ENCODE data around the gene NCK1. TPM values are rescaled to one million over a fixed set of nuclear protein-coding genes. Genes with fewer than 3 reads are reported as not detected.

The NCK1 gene
- polyA plus RNA-seq, 1 donor = 23.3 TPM

- Histone ChIP-seq H3K9me3 (ENCODE audit: control insufficient read depth, low read depth, low read length) (no peaks in the 10 kb centered on the region), H3K4me3 (ENCODE audit: low read length) (no peak overlapping the region), H3K27ac (ENCODE audit: low read length) (no peak overlapping the region), H3K4me1 (ENCODE audit: control insufficient read depth, insufficient read depth, low read length) (no peaks in the 10 kb centered on the region), H3K27me3 (ENCODE audit: control insufficient read depth, insufficient read depth, low read length) (no peaks in the 10 kb centered on the region), H3K36me3 (ENCODE audit: control insufficient read depth, insufficient read depth, low read length) (peaks cover 4% of the 10 kb centered on the region)
- DNase-seq = no peak
- WGBS (ENCODE audit: insufficient coverage, low lambda C conversion rate) = 78% methylated on average over 1 of the region's 1 CpG
Observed at GRCh38 chr3:136939489-136939888, 77.5 kb downstream of the NCK1 start.

- H3K9me3 ChIP-seq (ENCODE audit: control insufficient read depth, low read depth, low read length) = no peaks in the 10 kb centered on the region
- no CpG with 5 or more reads among the region's 1 CpG for whole genome bisulfite sequencing (ENCODE audit: insufficient coverage, low lambda C conversion rate)
- no peak overlapping the region for H3K4me3 ChIP-seq (ENCODE audit: low read length)
- no peaks in the 10 kb centered on the region for H3K4me1 ChIP-seq (ENCODE audit: control insufficient read depth, insufficient read depth, low read length)
- DNase-seq = no peak
- peaks cover 8% of the 10 kb centered on the region for H3K36me3 ChIP-seq (ENCODE audit: control insufficient read depth, insufficient read depth, low read length)
- H3K27ac ChIP-seq (ENCODE audit: low read length) = no peak overlapping the region
- no peaks in the 10 kb centered on the region for H3K27me3 ChIP-seq (ENCODE audit: control insufficient read depth, insufficient read depth, low read length)
Observed at GRCh38 chr3:136942803-136943202, 80.8 kb downstream of the NCK1 start.

DNA sequence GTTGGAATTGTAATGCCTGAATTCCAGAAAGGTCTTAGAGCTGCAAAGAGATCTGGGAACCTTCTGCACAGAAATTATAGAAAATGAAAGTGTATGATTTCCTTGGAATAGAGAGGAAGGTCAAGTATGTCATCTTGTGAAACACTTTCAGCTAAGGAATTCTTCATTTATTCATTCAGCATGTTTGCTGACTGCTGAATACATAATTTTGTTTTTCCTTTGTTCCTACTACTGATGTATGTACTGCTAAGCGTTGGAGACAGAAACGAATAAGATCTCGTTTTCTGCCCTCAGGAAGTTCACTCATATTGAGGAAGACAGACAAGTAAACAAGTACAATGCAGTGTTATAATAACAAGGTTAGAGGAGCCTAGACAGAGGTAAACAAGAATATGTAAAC lies 81.4 kb downstream of the NCK1 start:
- H3K27ac ChIP-seq (ENCODE audit: low read length) = no peak overlapping the region

GRCh38 chr3:136946978-136947377 lies 85.0 kb downstream of the NCK1 start:
- Histone ChIP-seq H3K4me3 (ENCODE audit: low read length) (no peak overlapping the region), H3K4me1 (ENCODE audit: control insufficient read depth, insufficient read depth, low read length) (no peaks in the 10 kb centered on the region), H3K36me3 (ENCODE audit: control insufficient read depth, insufficient read depth, low read length) (peaks cover 8% of the 10 kb centered on the region), H3K9me3 (ENCODE audit: control insufficient read depth, low read depth, low read length) (no peaks in the 10 kb centered on the region), H3K27ac (ENCODE audit: low read length) (no peak overlapping the region), H3K27me3 (ENCODE audit: control insufficient read depth, insufficient read depth, low read length) (no peaks in the 10 kb centered on the region)
- no peak for DNase-seq
- WGBS (ENCODE audit: insufficient coverage, low lambda C conversion rate) = 100% methylated on average over 1 of the region's 1 CpG

More for the DNA sequence above, 81.4 kb downstream of the NCK1 start:
- 73% methylated on average over 2 of the region's 3 CpGs for WGBS (ENCODE audit: insufficient coverage, low lambda C conversion rate)
- Histone ChIP-seq H3K36me3 (ENCODE audit: control insufficient read depth, insufficient read depth, low read length) (peaks cover 8% of the 10 kb centered on the region), H3K4me3 (ENCODE audit: low read length) (no peak overlapping the region), H3K9me3 (ENCODE audit: control insufficient read depth, low read depth, low read length) (no peaks in the 10 kb centered on the region), H3K27me3 (ENCODE audit: control insufficient read depth, insufficient read depth, low read length) (no peaks in the 10 kb centered on the region), H3K4me1 (ENCODE audit: control insufficient read depth, insufficient read depth, low read length) (no peaks in the 10 kb centered on the region)
- DNase-seq = no peak

DNA sequence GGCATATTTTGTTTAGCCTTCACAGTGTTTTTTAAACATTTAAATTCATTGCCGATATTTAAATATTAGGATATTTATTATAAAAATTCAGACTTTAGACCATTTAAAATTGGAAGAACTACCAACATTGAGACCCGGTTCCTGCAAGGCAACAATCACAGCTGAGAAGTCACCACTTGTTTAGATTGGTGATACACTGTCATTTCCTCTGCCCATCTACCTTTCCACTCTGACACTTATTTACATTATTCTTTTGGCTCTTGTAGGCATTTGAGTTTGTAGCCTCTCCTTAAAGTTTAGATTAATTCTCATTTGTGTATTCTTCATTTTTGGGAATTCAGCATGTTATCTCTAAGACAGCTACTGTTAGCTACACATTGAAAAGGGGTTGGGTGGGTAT lies 85.5 kb downstream of the NCK1 start:
- Histone ChIP-seq H3K36me3 (ENCODE audit: control insufficient read depth, insufficient read depth, low read length) (peaks cover 8% of the 10 kb centered on the region), H3K4me3 (ENCODE audit: low read length) (no peak overlapping the region), H3K4me1 (ENCODE audit: control insufficient read depth, insufficient read depth, low read length) (no peaks in the 10 kb centered on the region), H3K27ac (ENCODE audit: low read length) (no peak overlapping the region), H3K27me3 (ENCODE audit: control insufficient read depth, insufficient read depth, low read length) (no peaks in the 10 kb centered on the region), H3K9me3 (ENCODE audit: control insufficient read depth, low read depth, low read length) (no peaks in the 10 kb centered on the region)
- DNase-seq = no peak
- WGBS (ENCODE audit: insufficient coverage, low lambda C conversion rate) = no CpG with 5 or more reads among the region's 2 CpGs

GRCh38 chr3:136949146-136949545 lies 87.1 kb downstream of the NCK1 start:
- H3K27ac ChIP-seq (ENCODE audit: low read length) = no peak overlapping the region
- DNase-seq = no peak
- no peaks in the 10 kb centered on the region for H3K4me1 ChIP-seq (ENCODE audit: control insufficient read depth, insufficient read depth, low read length)
- no peaks in the 10 kb centered on the region for H3K9me3 ChIP-seq (ENCODE audit: control insufficient read depth, low read depth, low read length)
- H3K27me3 ChIP-seq (ENCODE audit: control insufficient read depth, insufficient read depth, low read length) = no peaks in the 10 kb centered on the region
- H3K36me3 ChIP-seq (ENCODE audit: control insufficient read depth, insufficient read depth, low read length) = peaks cover 8% of the 10 kb centered on the region
- H3K4me3 ChIP-seq (ENCODE audit: low read length) = no peak overlapping the region

GRCh38 chr3:136949708-136950107 lies 87.7 kb downstream of the NCK1 start:
- Histone ChIP-seq H3K4me3 (ENCODE audit: low read length) (no peak overlapping the region), H3K27ac (ENCODE audit: low read length) (no peak overlapping the region), H3K9me3 (ENCODE audit: control insufficient read depth, low read depth, low read length) (no peaks in the 10 kb centered on the region), H3K27me3 (ENCODE audit: control insufficient read depth, insufficient read depth, low read length) (no peaks in the 10 kb centered on the region), H3K4me1 (ENCODE audit: control insufficient read depth, insufficient read depth, low read length) (peaks cover 2% of the 10 kb centered on the region), H3K36me3 (ENCODE audit: control insufficient read depth, insufficient read depth, low read length) (peaks cover 8% of the 10 kb centered on the region)
- no peak for DNase-seq
- no CpG with 5 or more reads among the region's 2 CpGs for WGBS (ENCODE audit: insufficient coverage, low lambda C conversion rate)

- no peaks in the 10 kb centered on the region for H3K9me3 ChIP-seq (ENCODE audit: control insufficient read depth, low read depth, low read length)
- peaks cover 10% of the 10 kb centered on the region for H3K4me1 ChIP-seq (ENCODE audit: control insufficient read depth, insufficient read depth, low read length)
- H3K27me3 ChIP-seq (ENCODE audit: control insufficient read depth, insufficient read depth, low read length) = no peaks in the 10 kb centered on the region
- H3K36me3 ChIP-seq (ENCODE audit: control insufficient read depth, insufficient read depth, low read length) = peaks cover 7% of the 10 kb centered on the region
- WGBS (ENCODE audit: insufficient coverage, low lambda C conversion rate) = 100% methylated on average over 1 of the region's 1 CpG
- H3K4me3 ChIP-seq (ENCODE audit: low read length) = no peak overlapping the region
- no peak overlapping the region for H3K27ac ChIP-seq (ENCODE audit: low read length)
- no peak for DNase-seq
Observed at GRCh38 chr3:136950623-136951022, 88.6 kb downstream of the NCK1 start.

GRCh38 chr3:136952292-136952691 lies 90.3 kb downstream of the NCK1 start:
- H3K36me3 ChIP-seq (ENCODE audit: control insufficient read depth, insufficient read depth, low read length) = no peaks in the 10 kb centered on the region
- H3K4me3 ChIP-seq (ENCODE audit: low read length) = no peak overlapping the region
- no peaks in the 10 kb centered on the region for H3K9me3 ChIP-seq (ENCODE audit: control insufficient read depth, low read depth, low read length)
- H3K4me1 ChIP-seq (ENCODE audit: control insufficient read depth, insufficient read depth, low read length) = peaks cover 17% of the 10 kb centered on the region
- no CpG with 5 or more reads among the region's 1 CpG for WGBS (ENCODE audit: insufficient coverage, low lambda C conversion rate)
- H3K27ac ChIP-seq (ENCODE audit: low read length) = no peak overlapping the region
- no peak for DNase-seq
- H3K27me3 ChIP-seq (ENCODE audit: control insufficient read depth, insufficient read depth, low read length) = no peaks in the 10 kb centered on the region

DNA sequence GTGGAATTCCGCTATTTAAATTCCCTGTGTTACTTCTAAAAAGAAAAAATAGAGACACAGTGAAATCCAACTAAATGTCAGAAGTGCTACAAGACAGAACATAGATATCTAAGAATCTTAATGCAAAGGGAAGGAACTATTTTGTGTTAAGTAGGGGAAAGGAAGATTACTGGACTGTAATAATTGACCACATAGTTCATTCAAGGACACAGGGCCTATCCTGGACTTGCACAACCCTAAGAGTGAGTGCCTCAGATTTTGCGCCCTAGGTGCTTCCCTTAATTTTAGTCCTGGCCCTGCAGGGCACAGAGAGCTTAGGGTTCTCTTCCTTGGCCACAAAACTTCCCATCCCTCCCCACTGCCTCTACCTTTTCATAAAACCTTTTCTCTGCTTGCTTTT lies 92.2 kb downstream of the NCK1 start:
- Histone ChIP-seq H3K27me3 (ENCODE audit: control insufficient read depth, insufficient read depth, low read length) (no peaks in the 10 kb centered on the region), H3K4me1 (ENCODE audit: control insufficient read depth, insufficient read depth, low read length) (peaks cover 17% of the 10 kb centered on the region), H3K9me3 (ENCODE audit: control insufficient read depth, low read depth, low read length) (no peaks in the 10 kb centered on the region), H3K4me3 (ENCODE audit: low read length) (no peak overlapping the region), H3K27ac (ENCODE audit: low read length) (no peak overlapping the region), H3K36me3 (ENCODE audit: control insufficient read depth, insufficient read depth, low read length) (no peaks in the 10 kb centered on the region)
- 100% methylated on average over 1 of the region's 2 CpGs for WGBS (ENCODE audit: insufficient coverage, low lambda C conversion rate)
- no peak for DNase-seq

DNA sequence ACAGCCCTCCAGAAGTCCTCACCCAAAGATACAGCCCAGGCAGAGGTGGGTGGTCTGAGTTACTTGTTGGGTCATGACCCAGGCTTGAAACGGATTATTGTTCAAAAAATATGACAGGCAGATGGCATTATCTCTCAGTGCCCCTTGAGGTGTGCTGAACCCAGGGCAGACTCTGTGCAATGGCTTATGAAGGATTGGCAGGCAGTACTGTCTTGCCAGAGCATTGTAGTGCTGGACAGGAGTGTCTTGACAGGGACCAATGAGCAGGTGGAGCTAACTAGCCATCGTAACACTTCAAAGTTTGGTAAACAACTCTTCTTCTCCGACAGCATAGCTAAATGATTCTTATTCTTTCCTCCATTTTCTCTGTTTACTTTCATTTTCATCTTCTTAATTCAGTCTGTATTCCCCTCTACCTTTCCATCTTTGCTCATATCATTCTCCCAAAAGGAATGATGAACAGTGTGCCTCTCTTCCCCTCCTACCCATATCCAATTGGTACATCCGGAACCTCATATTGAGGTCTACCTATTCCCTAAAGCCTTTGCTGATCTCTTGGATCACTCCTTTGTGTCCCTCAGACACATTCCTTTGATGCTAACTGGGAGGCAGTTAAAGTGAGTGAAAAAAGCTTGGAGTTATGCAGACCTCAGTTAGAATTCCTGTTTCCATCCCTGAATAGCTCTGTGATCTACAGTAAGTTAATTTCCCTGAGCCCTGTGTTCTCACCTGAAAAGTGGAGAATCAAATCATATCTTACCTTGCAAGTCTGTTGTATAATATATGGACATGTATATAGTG lies 93.2 kb downstream of the NCK1 start:
- Histone ChIP-seq H3K36me3 (ENCODE audit: control insufficient read depth, insufficient read depth, low read length) (no peaks in the 10 kb centered on the region), H3K9me3 (ENCODE audit: control insufficient read depth, low read depth, low read length) (no peaks in the 10 kb centered on the region), H3K27ac (ENCODE audit: low read length) (peak overlapping the region; percentile 60), H3K27me3 (ENCODE audit: control insufficient read depth, insufficient read depth, low read length) (no peaks in the 10 kb centered on the region), H3K4me1 (ENCODE audit: control insufficient read depth, insufficient read depth, low read length) (peaks cover 17% of the 10 kb centered on the region), H3K4me3 (ENCODE audit: low read length) (no peak overlapping the region)
- peak in 1 of 2 donors; percentile 12 for DNase-seq
- WGBS (ENCODE audit: insufficient coverage, low lambda C conversion rate) = 77% methylated on average over 3 of the region's 4 CpGs

Measured in large intestine (tissue), 3 donors.